Measurements from ENCODE around the gene TBC1D14. TPM values are rescaled to one million over a fixed set of nuclear protein-coding genes. Genes with fewer than 3 reads are reported as not detected.

The TBC1D14 gene
- total and polyA plus RNA-seq, 9 of the 15 experiments (the other 6 are each of a cell fraction or from before 2014, with no cell fraction given), result 2.1 to 59.6 (median 44.8) TPM

DNA sequence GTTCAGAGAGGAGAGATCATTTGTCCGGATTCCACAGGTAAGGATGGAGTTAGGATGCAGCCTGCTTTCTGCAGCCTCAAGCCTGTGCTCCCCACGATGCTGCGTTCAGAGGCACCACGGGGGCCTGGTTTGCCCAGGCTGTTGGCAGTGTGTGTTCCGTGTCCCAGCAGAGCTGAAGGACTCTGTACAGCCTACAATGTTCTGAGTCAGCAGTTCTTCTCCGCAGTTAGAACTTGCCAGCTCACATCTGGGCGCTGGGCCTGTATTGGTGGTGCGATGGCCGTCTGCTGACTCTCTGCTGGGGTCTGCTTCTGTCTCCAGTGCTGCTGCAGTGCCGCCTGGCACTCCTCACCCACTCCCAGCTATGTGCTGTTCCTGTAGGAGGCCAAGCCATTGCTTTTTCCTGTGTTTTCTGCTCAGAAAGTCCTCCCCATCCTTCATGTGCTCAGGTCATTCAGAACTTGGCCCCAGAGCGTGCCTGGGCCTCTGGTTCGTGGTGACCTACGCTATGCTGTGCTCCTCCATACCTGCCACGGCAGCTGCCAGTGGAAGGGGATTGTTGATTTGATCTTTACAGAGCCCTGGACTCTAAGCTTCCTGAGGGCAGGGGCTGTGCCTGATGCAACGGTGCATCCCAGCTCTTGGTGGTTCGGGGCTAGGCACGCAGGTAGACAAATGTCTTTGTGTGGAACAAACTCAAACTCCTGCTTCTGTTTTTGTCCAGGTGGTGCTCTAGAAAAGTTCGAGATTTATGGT is 91.0 kb downstream of the TBC1D14 start:
- H3K9me1 ChIP-seq (ENCODE audit: control insufficient read depth, insufficient read depth, low read length), result no peaks in the 10 kb centered on the region
- no peak for FAIRE-seq
- POLR2A ChIA-PET, result interaction anchor here (0.7 to 1.6 kb wide), 5 partner anchors 8 to 68 kb away, joined by 3 to 5 read pairs (median 4); no protein-coding TSS in a partner anchor
- peaks cover 0 to 12% of the 10 kb centered on the region in 2 experiments; a peak in 2 of 5 replicates for H3K4me1 ChIP-seq (replicated peaks in 1 of 2; ENCODE audit: control insufficient read depth in 2 of 2, insufficient read depth in 2 of 2, low read length in 2 of 2)
- 0 out of 2 replicates have a peak, but pooled peaks cover 2% of the 10 kb centered on the region for H4K20me1 ChIP-seq (replicated peaks; ENCODE audit: control insufficient read depth, insufficient read depth, low read length)
- no peaks in the 10 kb centered on the region for H3K79me2 ChIP-seq (ENCODE audit: control insufficient read depth, insufficient read depth, low read length)
- CTCF ChIA-PET (ENCODE audit: low intra/inter-chr PET ratio), result no interaction called here
- TF ChIP-seq MAFG (tag; conservative IDR thresholded peaks at IDR 0.05) (peak; percentile 27; the same call in 1 of the 2 replicates), ZNF316 (IDR thresholded peaks at IDR 0.05) (peak; percentile 42; the same call in 1 of the 2 replicates), C11orf30 (IDR thresholded peaks at IDR 0.05; ENCODE audit: low read depth) (peak; percentile 54), THRAP3 (IDR thresholded peaks at IDR 0.05; ENCODE audit: borderline replicate concordance) (no peak), RBM22 (IDR thresholded peaks at IDR 0.05; ENCODE audit: low read depth, low read length, poor library complexity, severe bottlenecking) (peak; percentile 32)
- 97% methylated on average over 17 of the region's 18 CpGs for WGBS (ENCODE audit: insufficient coverage, low coverage, missing lambda C conversion rate)
- no peak overlapping the region; the same call in 2 of the 3 replicates for H3K27ac ChIP-seq (ENCODE audit: extremely low read depth, low read depth, low read length)
- intact Hi-C loops (cut with micrococcal nuclease), result no loop called here
- no TSS peak for BruUV-seq (replicated peaks)
- H3K4me2 ChIP-seq (ENCODE audit: insufficient read depth, low read length), result no peak overlapping the region
- H3K36me3 ChIP-seq (ENCODE audit: control insufficient read depth, insufficient read depth, low read length), result peaks cover 86% of the 10 kb centered on the region
- H2AFZ ChIP-seq (ENCODE audit: low read depth, low read length), result no peak overlapping the region
- no peak for DNase-seq (ENCODE audit: extremely low read depth in 1 of 4, low spot score in 3 of 4)
- H3K9ac ChIP-seq (ENCODE audit: insufficient read depth in 1 of 2, low read depth in 2 of 2, low read length in 2 of 2), result no peak overlapping the region; a peak in 1 of 4 replicates
- no peaks in the 10 kb centered on the region for H3K9me3 ChIP-seq (replicated peaks; ENCODE audit: control insufficient read depth, insufficient read depth, low read depth, low read length)
- no peak overlapping the region for H3K4me3 ChIP-seq
- in situ Hi-C loops (cut with MboI), result no loop called here
- no peaks in the 10 kb centered on the region for H3K27me3 ChIP-seq (ENCODE audit: control insufficient read depth in 2 of 2, insufficient read depth in 2 of 2, low read length in 2 of 2)
- ATAC-seq, result no peak

Data from K562 (cell line).